Tibial nerve (tissue), 4 donors: Measurements from ENCODE around the gene TAF6L.

ENCODE experiments used
- EP300 ChIP-seq, 2 donors: sonication (generic); formaldehyde crosslinking; IDR thresholded peaks; one replicate each; pipeline ENCODE4 v1.6.1; 2017; ENCODE audit warnings: antibody characterized with exemption in 2 of 2, mild to moderate bottlenecking in 1 of 2
- POLR2A ChIP-seq, 2 donors: fragments of 450-650 bp; IDR thresholded peaks; one replicate each; pipeline ENCODE4 v1.6.1; 2017; ENCODE audit warnings: antibody characterized with exemption in 2 of 2, mild to moderate bottlenecking in 2 of 2, moderate library complexity in 2 of 2
- TF ChIP-seq, protein P1 (sequence below), 5 experiments: fragments of 200-600 bp in 3 of 5; fragments of 450-650 bp in 2 of 5; sonication (generic) in 3 of 5; IDR thresholded peaks; one replicate each; pipeline ENCODE4 v1.5.1; 2016 to 2019; ENCODE audit warnings: antibody characterized with exemption in 5 of 5, mild to moderate bottlenecking in 3 of 5, moderate library complexity in 2 of 5

- TF ChIP-seq, protein P1, sequence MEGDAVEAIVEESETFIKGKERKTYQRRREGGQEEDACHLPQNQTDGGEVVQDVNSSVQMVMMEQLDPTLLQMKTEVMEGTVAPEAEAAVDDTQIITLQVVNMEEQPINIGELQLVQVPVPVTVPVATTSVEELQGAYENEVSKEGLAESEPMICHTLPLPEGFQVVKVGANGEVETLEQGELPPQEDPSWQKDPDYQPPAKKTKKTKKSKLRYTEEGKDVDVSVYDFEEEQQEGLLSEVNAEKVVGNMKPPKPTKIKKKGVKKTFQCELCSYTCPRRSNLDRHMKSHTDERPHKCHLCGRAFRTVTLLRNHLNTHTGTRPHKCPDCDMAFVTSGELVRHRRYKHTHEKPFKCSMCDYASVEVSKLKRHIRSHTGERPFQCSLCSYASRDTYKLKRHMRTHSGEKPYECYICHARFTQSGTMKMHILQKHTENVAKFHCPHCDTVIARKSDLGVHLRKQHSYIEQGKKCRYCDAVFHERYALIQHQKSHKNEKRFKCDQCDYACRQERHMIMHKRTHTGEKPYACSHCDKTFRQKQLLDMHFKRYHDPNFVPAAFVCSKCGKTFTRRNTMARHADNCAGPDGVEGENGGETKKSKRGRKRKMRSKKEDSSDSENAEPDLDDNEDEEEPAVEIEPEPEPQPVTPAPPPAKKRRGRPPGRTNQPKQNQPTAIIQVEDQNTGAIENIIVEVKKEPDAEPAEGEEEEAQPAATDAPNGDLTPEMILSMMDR (IDR thresholded peaks at IDR 0.05): peak in 2 of 5 experiments; percentile 9 to 48
- TF ChIP-seq POLR2A (IDR thresholded peaks at IDR 0.05): peak; percentile 67 to 95
- peak; percentile 46 to 97 for TF ChIP-seq EP300 (IDR thresholded peaks at IDR 0.05)
Measured at GRCh38 chr11:62727165-62727871, 43.9 kb upstream of the TAF6L start, which contains the start of gene HNRNPUL2.
